ENCODE results near the gene KDM1B. TPM values are rescaled to one million over a fixed set of nuclear protein-coding genes. Genes with fewer than 3 reads are reported as not detected.
"Not testable (repeated sequence)": the region's sequence is repeated elsewhere in the genome, so short reads cannot be mapped to it uniquely, and the experiment has no call there.

KDM1B gene
- total RNA-seq, 1 experiment from 2014 or later = 49.9 TPM

DNA sequence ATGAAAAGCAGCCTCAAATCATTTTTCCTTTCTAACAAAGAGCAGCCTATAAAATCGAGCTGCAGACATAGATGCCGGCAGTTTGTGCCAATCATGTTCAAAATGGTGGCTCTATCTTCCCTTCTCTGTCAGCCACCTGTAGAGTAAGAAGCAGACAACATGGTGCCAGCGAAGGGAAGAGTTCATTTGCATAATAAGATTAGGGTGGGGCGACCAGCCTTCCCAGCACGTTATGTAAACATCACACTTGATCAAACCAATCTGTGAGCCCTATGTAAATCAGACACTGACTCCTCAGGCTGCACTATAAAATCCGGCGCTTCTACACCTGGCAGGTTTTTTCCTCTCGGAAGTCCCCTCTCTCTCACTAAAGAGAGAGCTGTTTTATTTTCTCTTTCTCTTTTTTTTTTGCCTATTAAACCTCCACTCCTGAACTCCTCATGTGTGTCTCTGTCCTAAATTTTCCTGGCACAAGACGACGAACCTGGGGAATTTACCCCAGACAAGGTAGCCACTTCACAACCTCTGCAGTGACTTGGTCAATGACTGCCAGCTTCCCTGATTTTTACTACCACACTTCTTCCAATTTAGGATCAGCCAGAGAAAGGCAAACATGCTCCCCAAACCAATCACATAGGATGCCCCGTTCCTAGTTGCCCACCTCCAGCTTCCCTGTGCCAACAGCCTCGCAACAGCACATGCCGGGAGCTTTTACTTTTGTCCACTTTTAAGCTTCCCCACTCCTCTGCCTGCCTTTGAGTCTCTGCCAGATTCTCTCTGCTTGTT lies 13.2 kb upstream of the KDM1B start:
- no peak for DNase-seq (ENCODE audit: low read depth, low spot score)
- in situ Hi-C loops (cut with HindIII; ENCODE audit: low pct_unique_long_range_greater_than_20kb, low sequenced_read_pairs) = no loop called here

DNA sequence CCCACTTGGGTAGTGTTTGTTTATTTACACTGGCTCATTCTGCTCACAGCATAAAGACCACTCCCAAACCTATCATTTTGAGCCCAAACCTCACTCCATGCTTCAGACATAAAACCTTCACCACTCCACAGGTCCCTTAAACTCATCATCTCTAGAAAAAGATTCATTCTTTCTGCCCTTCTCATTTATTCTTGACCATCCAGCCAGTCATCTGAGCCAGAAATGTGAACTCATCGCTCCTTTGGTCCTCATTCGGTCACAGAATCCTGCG lies 12.7 kb upstream of the KDM1B start:
- in situ Hi-C loops (cut with HindIII; ENCODE audit: low pct_unique_long_range_greater_than_20kb, low sequenced_read_pairs) = no loop called here
- DNase-seq (ENCODE audit: low read depth, low spot score) = no peak

DNA sequence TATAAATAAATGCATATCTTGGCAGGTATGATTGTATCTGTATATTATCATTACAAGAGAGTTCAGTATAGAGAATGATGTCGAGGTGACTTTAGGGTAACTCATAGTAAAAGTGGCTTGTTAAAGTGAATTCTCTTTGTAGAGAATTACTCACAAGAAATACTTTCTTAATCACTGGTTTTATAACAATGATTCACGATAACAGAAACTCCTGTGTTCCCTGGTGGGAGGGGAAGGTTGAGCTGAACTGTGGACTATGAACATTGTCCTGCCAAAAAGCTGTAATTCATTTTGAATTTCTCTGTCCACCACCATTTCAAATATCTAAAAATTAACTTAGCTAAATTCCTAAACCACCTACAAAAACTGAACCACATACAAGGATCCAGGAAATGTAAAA lies 8.1 kb upstream of the KDM1B start:
- no peak for DNase-seq (ENCODE audit: low read depth, low spot score)
- in situ Hi-C loops (cut with HindIII; ENCODE audit: low pct_unique_long_range_greater_than_20kb, low sequenced_read_pairs) = no loop called here

DNA sequence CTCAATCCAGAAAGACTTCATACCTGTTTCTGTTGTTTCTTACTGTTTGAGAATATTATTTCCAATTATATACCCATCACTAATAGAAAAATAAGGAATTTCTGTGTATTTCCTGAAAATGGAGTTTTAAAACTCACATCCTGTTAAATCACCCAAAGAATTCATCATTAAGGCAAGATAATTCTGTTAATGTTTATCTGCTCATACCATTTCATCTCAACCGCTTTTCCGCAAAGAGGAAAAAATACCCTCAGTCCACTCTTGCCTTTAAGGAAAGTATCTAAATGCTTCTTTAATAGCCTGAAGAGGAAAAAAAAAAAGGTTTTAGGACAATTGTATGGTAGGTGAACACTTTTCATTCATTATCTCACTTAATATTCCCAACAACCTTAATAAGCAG lies 7.6 kb upstream of the KDM1B start:
- no peak for DNase-seq (ENCODE audit: low read depth, low spot score)
- in situ Hi-C loops (cut with HindIII; ENCODE audit: low pct_unique_long_range_greater_than_20kb, low sequenced_read_pairs) = no loop called here

DNA sequence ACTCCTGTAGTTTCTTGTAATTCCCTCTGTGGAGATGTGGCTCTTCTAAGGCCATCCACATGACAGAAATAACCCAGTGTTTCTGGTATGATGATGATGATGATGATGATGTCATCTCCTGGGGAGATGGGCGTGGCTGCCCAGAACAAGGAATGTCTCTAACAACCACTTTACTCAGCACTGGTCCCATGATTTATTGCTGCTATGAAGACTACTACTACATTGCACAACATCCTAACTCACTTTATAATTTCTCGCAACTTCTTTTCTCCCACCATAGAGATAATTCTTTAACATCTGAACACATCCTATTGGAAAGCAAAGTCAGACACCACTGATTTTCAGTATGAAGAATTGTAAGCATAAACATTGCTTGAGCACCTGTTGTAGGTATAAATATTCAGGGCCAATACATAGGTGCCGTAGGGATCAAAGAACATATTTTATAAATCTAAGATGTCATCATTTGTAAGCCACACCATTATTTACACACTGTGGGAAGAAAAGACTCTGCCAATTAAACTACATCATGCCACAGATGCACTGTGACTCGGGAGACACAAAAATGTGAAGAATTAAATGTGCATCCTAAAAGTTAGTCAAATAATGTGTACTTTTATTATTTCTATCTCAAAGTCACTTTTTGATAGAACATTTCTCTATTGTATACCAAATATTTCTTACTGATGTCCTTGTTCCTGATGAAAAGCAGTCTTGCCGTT lies 6.8 kb upstream of the KDM1B start:
- in situ Hi-C loops (cut with HindIII; ENCODE audit: low pct_unique_long_range_greater_than_20kb, low sequenced_read_pairs) = no loop called here
- DNase-seq (ENCODE audit: low read depth, low spot score) = peak; percentile 85

DNA sequence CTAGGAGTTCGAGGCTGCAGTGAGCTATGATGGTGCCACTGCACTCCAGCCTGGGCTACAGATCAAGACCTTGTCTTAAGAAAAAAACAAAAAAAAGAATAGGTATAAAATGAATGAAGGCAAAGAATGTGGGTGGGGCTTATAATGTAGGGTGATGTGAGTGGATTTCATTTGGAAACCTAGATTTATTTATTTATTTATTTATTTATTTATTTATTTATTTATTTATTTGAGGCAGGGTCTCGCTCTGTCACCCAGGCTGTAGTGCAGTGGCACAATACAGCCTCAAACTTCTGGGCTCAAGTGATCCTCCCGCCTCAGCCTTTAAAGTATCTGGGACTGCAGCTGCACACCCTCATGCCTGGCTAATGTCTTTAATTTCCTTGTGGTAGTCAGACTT lies 3.8 kb upstream of the KDM1B start:
- in situ Hi-C loops (cut with HindIII; ENCODE audit: low pct_unique_long_range_greater_than_20kb, low sequenced_read_pairs); DNase-seq (ENCODE audit: low read depth, low spot score): not testable (repeated sequence)

DNA sequence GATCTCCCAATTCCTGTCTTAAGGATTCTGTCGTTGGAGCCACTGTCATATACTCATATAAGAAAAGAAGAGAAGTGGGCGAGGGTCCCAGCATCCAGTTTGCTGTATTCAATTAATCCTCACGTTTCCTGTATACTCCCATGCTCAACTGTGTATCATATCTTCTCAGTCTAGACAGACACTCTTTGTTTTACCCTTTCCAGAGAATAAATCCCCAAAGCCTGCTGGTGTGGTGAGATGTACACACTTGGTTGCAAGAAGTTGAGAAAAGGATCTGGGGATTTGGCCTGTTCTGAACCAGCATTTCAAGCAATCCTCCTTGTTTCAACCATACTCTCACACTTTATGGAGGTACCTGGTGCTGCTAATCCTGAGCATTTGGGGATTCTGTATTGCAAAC lies 3.4 kb upstream of the KDM1B start:
- in situ Hi-C loops (cut with HindIII; ENCODE audit: low pct_unique_long_range_greater_than_20kb, low sequenced_read_pairs) = no loop called here
- DNase-seq (ENCODE audit: low read depth, low spot score) = peak; percentile 64

DNA sequence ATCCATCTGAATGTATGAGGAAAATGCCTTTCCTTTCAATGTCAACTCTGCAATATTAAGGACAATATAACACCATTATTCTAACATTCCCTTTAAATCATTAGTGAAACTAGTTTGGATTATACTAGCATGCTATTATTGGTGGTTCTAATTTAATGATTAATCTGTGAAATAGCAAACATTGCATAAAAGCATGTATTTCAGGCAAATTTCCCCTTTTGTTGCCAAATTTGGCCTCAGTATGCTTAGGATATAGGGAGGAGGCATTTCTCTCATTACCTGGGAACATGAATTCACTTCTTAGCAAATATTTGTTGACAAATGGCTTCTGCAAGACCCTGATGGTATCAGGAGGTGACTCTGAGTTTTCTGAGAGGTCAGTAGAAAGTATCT lies 1.9 kb upstream of the KDM1B start:
- DNase-seq (ENCODE audit: low read depth, low spot score) = no peak
- in situ Hi-C loops (cut with HindIII; ENCODE audit: low pct_unique_long_range_greater_than_20kb, low sequenced_read_pairs) = no loop called here

DNA sequence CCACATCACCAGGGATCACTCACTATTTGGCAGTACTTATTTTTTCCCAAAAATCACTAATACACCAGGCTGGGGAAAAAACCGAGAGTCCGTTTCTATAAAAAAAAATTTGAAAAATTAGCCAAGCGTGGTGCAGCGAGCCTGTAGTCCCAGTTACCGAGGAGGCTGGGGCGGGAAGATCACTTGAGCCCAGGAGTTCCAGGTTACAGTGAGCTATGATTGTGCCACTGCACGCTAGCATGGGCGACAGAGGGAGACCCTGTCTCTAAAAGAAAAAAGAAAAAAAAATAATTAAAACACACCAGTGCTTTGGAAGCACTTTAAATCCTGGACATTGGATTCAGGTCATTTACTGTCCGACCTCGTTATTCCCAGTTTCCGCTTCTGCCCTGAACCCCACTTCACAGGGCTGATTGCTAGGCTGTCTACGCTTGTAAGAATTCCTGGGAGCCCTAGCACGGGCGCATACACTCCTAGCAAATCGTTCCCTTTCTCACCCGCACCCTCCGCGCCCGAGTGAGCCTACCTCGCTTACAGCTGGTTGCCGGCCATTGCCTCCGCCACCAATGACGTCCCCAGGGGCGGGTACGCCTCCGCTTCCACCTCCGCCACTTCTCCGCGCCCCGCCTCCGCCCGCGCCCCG lies 594 bp upstream of the KDM1B start, which contains the start of gene TPMT:
TSS of gene TPMT (minus strand) at position 571 of the 643 bp plus-strand sequence. CDS start 5,950 bp downstream, outside the sequence.
- in situ Hi-C loops (cut with HindIII; ENCODE audit: low pct_unique_long_range_greater_than_20kb, low sequenced_read_pairs) = no loop called here

DNA sequence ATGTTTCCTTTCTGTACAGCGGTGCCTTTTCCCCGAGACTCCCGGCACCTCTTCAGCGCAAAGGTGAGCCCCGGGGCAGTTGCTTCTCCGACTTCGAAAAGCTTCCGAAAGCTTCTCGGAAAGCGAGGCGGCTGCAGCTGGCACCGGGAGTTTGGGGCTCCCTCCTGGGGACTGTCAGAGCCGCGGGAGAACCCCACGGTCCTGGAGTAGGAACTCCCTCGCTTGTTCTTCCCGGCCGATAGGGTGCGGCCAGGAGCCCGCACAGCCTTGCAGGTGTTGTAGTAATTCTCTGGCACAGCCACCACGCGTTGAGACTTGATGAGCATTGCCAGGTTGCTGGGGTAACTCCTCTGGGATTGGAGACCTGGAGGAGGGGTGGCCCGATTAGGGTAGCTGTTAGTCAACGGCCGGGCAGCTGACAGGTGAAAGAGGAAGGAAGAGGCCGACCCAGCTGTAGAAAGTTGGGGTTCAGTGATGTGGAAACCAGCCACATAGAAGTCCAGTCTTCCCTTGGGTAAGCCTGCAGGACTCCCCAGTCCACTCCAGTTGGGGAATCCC lies 721 bp downstream of the KDM1B start:
- in situ Hi-C loops (cut with HindIII; ENCODE audit: low pct_unique_long_range_greater_than_20kb, low sequenced_read_pairs) = no loop called here
- DNase-seq (ENCODE audit: low read depth, low spot score) = peak; percentile 53

More for the DNA sequence above, 594 bp upstream of the KDM1B start, which contains the start of gene TPMT:
- DNase-seq (ENCODE audit: low read depth, low spot score) = no peak

DNA sequence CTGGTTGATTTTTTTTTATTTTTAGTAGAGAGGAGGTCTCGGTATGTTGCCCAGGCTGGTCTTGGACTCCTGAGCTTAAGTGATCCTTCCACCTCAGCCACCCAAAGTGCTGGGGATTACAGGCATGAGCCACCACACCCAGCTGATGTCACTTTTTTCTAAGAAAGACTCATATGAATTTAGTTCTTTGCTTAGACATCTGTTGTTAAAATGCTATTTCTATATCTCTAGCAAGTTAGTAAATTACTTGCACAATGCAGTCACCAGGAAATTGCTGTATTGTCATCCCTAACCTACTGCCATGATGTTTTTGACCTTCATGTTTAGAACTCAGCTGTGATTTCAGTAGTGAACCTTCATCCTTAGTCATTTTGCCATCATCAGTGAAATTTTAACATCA lies 5.7 kb downstream of the KDM1B start:
- DNase-seq (ENCODE audit: low read depth, low spot score) = no peak
- in situ Hi-C loops (cut with HindIII; ENCODE audit: low pct_unique_long_range_greater_than_20kb, low sequenced_read_pairs) = no loop called here

DNA sequence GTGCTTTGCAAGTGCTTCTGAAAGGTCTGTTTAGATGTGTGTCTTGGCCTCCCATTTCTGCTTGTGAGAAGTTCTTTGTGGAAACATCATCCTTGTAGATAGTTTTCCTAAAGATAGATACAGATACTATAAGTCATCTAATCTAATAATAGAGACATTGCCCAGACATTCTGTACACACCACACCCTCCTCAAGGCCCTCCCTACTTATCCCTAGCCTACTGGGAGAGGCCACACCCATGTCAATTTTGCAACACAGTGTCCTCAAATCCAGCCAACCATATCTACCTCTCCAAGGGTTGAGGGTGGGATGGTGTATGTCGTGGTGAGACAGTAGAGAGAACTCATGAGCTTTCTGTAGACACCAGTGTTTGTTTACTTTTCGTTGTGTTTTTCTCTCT lies 6.2 kb downstream of the KDM1B start:
- DNase-seq (ENCODE audit: low read depth, low spot score) = no peak
- in situ Hi-C loops (cut with HindIII; ENCODE audit: low pct_unique_long_range_greater_than_20kb, low sequenced_read_pairs) = no loop called here

DNA sequence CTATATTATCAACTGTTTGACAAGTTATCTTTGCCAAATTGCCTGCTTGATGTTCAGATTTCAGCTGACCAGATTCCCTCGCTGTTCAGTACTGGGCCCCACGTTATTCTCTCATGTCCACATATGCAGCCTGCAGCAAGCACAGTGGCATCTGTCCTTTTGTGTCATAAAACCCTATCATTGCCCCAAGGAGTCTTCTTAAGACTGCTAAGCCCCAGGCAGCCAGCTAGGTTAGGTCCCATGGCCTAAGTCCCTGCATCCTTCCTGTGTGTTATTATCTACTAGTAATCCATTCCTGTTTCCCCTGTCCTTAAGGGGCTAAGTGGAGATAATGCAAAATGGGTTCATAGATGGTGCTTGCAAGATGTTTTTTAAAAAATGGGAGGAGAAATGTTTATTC lies 7.2 kb downstream of the KDM1B start:
- in situ Hi-C loops (cut with HindIII; ENCODE audit: low pct_unique_long_range_greater_than_20kb, low sequenced_read_pairs) = no loop called here
- no peak for DNase-seq (ENCODE audit: low read depth, low spot score)

DNA sequence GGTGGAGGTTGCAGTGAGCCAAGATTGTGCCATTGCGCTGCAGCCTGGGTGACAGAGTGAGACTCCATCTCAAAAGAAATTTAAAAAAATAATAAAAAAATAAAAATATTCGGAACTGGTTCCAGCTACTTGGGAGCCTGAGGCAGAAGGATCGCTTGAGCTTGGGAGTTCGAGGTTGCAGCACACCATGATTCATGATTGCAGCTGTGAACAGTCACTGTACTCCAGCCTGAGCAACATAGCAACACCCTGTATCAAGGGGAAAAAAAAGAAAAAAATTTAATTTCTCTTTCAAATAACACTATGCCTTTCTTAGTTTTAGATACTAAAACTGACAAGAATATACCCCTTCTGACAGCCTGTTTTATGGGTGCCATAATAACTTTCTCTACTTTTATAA lies 10.5 kb downstream of the KDM1B start:
- in situ Hi-C loops (cut with HindIII; ENCODE audit: low pct_unique_long_range_greater_than_20kb, low sequenced_read_pairs) = no loop called here
- DNase-seq (ENCODE audit: low read depth, low spot score) = no peak

DNA sequence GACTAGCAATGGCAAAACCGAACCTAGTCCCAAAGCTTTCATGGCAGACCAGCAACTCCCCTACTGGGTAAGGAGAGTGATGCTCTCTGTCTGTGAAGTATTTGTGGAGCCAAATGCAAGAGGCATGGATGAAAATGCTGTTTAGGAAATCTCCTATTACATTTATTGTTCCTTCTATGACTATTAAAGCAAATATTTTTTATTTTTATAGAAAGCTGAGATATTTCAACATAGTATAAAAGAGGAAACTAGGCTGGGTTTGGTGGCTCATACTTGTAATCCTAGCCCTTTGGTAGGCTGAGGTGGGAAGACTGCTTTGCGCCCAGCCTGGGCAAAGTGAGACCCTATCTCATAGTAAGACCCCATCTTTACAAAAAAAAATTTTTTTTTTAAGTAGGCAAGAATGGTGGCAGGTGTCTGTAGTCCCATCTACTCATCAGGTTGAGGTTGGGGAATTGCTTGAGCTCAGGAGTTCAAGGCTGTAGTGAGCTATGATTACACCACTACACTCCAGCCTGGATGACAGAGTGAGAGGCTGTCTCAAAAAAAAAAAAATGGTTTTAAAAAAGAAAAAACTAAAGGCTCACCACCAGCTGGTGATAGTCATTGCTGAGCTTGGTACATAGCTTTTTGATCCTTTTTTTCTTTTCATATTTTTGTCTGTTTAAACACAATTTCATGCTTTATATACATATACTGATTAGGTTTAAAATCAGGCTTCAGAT lies 11.3 kb downstream of the KDM1B start:
- no peak for DNase-seq (ENCODE audit: low read depth, low spot score)
- in situ Hi-C loops (cut with HindIII; ENCODE audit: low pct_unique_long_range_greater_than_20kb, low sequenced_read_pairs) = no loop called here

DNA sequence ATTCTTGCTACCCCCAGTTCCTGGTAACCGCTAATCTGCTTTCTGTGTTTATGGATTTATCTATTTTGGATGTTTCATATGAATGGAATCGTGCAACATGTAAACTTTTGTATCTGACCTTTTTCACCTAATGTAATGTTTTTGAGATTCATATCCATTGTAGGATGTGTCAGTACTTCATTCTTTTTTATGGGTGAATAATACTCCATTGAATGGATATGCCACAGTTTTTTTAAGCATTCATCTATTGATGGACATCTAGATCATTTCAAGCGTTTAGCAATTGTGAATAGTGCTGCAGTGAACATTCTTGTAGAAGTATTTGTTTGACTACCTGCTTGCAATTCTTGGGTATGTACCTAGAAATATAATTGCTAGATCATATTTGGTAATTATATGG lies 13.0 kb downstream of the KDM1B start:
- DNase-seq (ENCODE audit: low read depth, low spot score) = no peak
- in situ Hi-C loops (cut with HindIII; ENCODE audit: low pct_unique_long_range_greater_than_20kb, low sequenced_read_pairs) = no loop called here

DNA sequence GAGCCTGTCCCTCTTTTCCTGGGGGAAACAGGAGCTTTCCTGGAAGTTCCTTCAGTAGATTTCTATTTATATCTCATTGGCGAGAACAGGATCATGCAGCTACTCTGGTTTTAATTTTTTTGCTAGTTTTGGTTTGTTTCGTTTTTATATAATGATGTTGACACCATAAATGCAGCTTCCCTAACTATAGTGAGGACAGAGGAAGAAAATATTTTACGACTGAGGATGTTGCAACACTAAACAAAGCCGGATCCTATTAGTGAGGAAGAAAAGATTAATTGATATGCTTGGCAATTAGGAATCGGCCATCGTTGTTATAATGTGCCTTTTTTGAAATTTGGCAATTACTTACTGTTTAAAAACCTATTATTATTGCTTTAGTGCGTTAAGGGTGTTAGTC lies 16.6 kb downstream of the KDM1B start:
- no peak for DNase-seq (ENCODE audit: low read depth, low spot score)
- in situ Hi-C loops (cut with HindIII; ENCODE audit: low pct_unique_long_range_greater_than_20kb, low sequenced_read_pairs) = no loop called here

DNA sequence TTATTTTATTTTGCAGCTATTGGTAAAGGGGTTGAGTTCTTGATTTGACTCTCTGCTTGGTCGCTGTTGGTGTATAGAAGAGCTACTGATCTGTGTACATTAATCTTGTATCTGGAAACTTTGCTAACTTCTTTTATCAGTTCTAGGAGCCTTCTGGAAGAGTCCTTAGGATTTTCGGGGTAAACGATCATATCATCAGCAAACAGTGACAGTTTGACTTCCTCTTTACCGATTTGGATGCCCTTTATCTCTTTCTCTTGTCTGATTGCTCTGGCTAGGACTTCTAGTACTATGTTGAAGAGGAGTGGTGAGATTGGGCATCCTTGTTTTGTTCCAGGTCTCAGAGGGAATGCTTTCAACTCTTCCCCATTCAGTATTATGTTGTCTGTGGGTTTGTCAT lies 21.0 kb downstream of the KDM1B start:
- DNase-seq (ENCODE audit: low read depth, low spot score); in situ Hi-C loops (cut with HindIII; ENCODE audit: low pct_unique_long_range_greater_than_20kb, low sequenced_read_pairs): not testable (repeated sequence)

Data from SK-MEL-5 (cell line).